DND-41 (cell line): ENCODE results near the gene MNT.

ENCODE experiments used
- EZH2 ChIP-seq: IDR thresholded peaks from 3 replicates; pipeline ENCODE4 v1.6.1; 2012; ENCODE audit warnings: borderline replicate concordance, low read depth, mild to moderate bottlenecking, moderate library complexity, low read length, inconsistent platforms; ENCODE audit not compliant: severe bottlenecking
- TF ChIP-seq, protein P1 (sequence below): IDR thresholded peaks from 2 replicates; pipeline ENCODE4 v1.5.1; 2012; ENCODE audit warnings: borderline replicate concordance, low read length, moderate library complexity, mild to moderate bottlenecking; ENCODE audit not compliant: poor library complexity, severe bottlenecking; ENCODE audit errors: extremely low read depth

DNA sequence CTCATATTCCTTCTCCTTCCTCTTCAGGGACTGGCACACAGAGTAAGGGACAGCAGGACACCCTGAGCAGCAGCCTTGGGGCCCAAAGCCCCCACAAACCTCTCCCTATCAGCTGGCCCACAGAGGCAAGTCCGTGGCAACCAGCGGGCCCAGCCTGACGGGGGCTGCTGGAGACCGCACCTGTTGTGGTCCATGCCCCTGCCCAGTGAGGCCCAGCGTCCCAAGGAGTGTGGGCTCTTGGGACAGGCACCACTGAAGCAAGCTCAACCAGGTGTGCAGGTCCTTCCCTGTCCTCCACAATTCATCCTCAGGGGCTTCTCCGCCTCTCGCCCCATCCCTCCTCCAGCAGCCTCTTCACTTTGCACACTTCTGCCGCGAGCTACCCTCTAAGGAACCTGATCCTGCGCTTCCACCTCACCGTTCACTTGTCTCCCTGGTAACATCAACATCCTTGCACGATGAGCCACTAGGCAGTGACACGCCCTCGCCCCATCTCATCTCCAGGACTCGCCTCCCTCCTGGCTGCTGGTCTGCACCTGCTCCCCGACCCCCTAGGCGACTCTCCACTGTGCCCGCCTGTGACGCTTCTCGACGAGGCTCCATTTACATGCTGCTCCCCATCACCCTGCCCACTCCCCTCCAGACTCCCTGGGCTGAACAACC, 12.7 kb downstream of the MNT start:
- TF ChIP-seq, protein P1, sequence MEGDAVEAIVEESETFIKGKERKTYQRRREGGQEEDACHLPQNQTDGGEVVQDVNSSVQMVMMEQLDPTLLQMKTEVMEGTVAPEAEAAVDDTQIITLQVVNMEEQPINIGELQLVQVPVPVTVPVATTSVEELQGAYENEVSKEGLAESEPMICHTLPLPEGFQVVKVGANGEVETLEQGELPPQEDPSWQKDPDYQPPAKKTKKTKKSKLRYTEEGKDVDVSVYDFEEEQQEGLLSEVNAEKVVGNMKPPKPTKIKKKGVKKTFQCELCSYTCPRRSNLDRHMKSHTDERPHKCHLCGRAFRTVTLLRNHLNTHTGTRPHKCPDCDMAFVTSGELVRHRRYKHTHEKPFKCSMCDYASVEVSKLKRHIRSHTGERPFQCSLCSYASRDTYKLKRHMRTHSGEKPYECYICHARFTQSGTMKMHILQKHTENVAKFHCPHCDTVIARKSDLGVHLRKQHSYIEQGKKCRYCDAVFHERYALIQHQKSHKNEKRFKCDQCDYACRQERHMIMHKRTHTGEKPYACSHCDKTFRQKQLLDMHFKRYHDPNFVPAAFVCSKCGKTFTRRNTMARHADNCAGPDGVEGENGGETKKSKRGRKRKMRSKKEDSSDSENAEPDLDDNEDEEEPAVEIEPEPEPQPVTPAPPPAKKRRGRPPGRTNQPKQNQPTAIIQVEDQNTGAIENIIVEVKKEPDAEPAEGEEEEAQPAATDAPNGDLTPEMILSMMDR: no peak
- TF ChIP-seq EZH2: no peak
